Uterus (tissue), 4 donors: ENCODE data around the gene ZNF467. TPM values are rescaled to one million over a fixed set of nuclear protein-coding genes. Genes with fewer than 3 reads are reported as not detected.

ENCODE experiments used
- DNase-seq, 2 donors: peaks; one replicate each; pipeline ENCODE4 v3.0.0-alpha.2; 2019 to 2020
- H3K27ac ChIP-seq, 2 donors: fragments of 200-600 bp; sonication (generic); 1 replicate in 1 of 2; 2 replicates in 1 of 2; pipeline ENCODE4 v1.5.1; 2016 to 2018
- H3K27me3 ChIP-seq, 2 donors: fragments of 200-600 bp; sonication (generic); one replicate each; pipeline ENCODE4 v1.5.1; 2018 to 2019; ENCODE audit warnings: control low read depth in 1 of 2
- H3K36me3 ChIP-seq, 2 donors: fragments of 200-600 bp; sonication (generic); one replicate each; pipeline ENCODE4 v1.5.1; 2019; ENCODE audit warnings: control low read depth in 1 of 2
- H3K4me1 ChIP-seq, 2 donors: fragments of 200-600 bp; sonication (generic); one replicate each; pipeline ENCODE4 v1.5.1; 2018 to 2019; ENCODE audit warnings: control low read depth in 1 of 2
- H3K4me3 ChIP-seq, 2 donors: fragments of 200-600 bp; sonication (generic); 1 replicate in 1 of 2; 2 replicates in 1 of 2; pipeline ENCODE4 v1.5.1; 2018 to 2019; ENCODE audit warnings: mild to moderate bottlenecking in 1 of 2
- H3K9me3 ChIP-seq, 2 donors: fragments of 200-600 bp; sonication (generic); one replicate each; pipeline ENCODE4 v1.5.1; 2019; ENCODE audit warnings: control low read depth in 1 of 2
- POLR2A ChIP-seq, 2 donors: fragments of 450-650 bp; IDR thresholded peaks; one replicate each; pipeline ENCODE4 v1.6.1; 2016; ENCODE audit warnings: antibody characterized with exemption in 2 of 2, mild to moderate bottlenecking in 1 of 2, moderate library complexity in 1 of 2
- intact Hi-C: fragments of 100-400 bp; cut with DNase I; formaldehyde crosslinking; loops from one replicate; pipeline ENCODE4 v1.15.1; 2023; ENCODE audit warnings: low total_unique reads
- total RNA-seq, 4 donors: library from RNA; depleted of rRNA in 3 of 4; stranded (reverse); fragments of >200 nt in 3 of 4; gene quantifications; one replicate each; pipeline versions ENCODE4 v1.1.0 to v1.2.4, GENCODE V29; 2014 to 2023
- TF ChIP-seq, protein P1 (sequence below), 4 experiments: fragments of 200-600 bp in 2 of 4; fragments of 450-650 bp in 2 of 4; sonication (generic) in 2 of 4; IDR thresholded peaks; one replicate each; pipeline ENCODE4 v1.5.1; 2016 to 2019; ENCODE audit warnings: antibody characterized with exemption in 4 of 4, mild to moderate bottlenecking in 2 of 4, moderate library complexity in 1 of 4
- donor health status: DM: yes; HTN: yes; CAD: no.

Gene ZNF467, protein sequence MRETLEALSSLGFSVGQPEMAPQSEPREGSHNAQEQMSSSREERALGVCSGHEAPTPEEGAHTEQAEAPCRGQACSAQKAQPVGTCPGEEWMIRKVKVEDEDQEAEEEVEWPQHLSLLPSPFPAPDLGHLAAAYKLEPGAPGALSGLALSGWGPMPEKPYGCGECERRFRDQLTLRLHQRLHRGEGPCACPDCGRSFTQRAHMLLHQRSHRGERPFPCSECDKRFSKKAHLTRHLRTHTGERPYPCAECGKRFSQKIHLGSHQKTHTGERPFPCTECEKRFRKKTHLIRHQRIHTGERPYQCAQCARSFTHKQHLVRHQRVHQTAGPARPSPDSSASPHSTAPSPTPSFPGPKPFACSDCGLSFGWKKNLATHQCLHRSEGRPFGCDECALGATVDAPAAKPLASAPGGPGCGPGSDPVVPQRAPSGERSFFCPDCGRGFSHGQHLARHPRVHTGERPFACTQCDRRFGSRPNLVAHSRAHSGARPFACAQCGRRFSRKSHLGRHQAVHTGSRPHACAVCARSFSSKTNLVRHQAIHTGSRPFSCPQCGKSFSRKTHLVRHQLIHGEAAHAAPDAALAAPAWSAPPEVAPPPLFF
- total RNA-seq, result 10 to 100 TPM in 3 of 4 donors, 1 to 10 TPM in 1; 5.2 to 23.6 (median 14.3) TPM

DNA sequence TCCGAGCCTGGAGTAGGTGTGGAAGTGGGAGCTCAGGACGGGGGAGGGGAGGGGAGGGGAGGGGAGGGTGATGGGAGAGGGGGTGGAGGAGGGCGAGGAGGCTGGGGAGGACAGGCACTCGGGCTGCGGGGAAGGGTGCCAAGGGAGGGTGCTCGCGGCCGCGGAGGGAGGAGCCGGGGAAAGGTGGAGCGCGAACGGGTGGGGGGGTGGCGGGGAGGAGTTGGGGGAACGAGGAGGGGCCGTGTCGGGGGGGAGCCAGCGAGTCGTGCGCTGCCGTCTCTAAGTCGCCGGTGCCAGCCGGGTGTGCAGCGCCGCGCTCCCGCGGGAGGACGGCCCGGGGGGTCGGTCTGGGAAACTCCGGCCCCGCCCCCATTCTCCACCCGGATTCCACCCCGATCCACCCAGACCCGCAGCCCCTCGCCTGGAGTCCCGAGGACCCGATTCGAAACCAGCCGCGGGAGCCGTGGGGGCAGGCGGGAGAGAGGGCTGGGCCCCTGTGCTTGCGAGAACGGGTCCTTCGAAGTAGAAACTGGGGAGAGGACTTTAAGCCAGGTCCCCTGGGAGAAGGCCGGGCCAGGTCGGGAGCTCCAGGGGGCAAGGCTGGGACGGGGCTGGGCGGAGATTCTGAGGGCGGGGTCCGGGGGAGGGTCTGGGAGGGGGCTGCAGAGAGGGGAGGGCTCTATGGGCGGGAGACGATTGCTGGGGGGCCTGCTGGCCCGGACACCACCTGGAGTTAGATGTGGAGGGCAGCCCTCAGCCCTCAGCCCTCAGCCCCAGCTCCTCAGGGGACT, at the start of gene ZNF467:
TSS of gene ZNF467 (minus strand) at position 143 of the 791 bp plus-strand sequence. CDS start 2,556 bp downstream, outside the sequence.
- intact Hi-C loops, result loop anchor here (5.0 to 10.0 kb wide), 2 partner anchors 61 kb away; partner anchors contain the start of gene ZNF862
- no peaks in the 10 kb centered on the region for H3K9me3 ChIP-seq
- H3K4me3 ChIP-seq, result peak within 1 kb of the TSS; percentile 48 to 78
- no peaks in the 10 kb centered on the region for H3K36me3 ChIP-seq
- peak within 1 kb of the TSS; percentile 73 to 81 for H3K27ac ChIP-seq
- DNase-seq, result peak; percentile 77 to 85
- no peak for TF ChIP-seq POLR2A (IDR thresholded peaks at IDR 0.05)
- TF ChIP-seq, protein P1, sequence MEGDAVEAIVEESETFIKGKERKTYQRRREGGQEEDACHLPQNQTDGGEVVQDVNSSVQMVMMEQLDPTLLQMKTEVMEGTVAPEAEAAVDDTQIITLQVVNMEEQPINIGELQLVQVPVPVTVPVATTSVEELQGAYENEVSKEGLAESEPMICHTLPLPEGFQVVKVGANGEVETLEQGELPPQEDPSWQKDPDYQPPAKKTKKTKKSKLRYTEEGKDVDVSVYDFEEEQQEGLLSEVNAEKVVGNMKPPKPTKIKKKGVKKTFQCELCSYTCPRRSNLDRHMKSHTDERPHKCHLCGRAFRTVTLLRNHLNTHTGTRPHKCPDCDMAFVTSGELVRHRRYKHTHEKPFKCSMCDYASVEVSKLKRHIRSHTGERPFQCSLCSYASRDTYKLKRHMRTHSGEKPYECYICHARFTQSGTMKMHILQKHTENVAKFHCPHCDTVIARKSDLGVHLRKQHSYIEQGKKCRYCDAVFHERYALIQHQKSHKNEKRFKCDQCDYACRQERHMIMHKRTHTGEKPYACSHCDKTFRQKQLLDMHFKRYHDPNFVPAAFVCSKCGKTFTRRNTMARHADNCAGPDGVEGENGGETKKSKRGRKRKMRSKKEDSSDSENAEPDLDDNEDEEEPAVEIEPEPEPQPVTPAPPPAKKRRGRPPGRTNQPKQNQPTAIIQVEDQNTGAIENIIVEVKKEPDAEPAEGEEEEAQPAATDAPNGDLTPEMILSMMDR (IDR thresholded peaks at IDR 0.05), result no peak
- H3K4me1 ChIP-seq, result no peaks in the 10 kb centered on the region
- no peaks in the 10 kb centered on the region for H3K27me3 ChIP-seq

DNA sequence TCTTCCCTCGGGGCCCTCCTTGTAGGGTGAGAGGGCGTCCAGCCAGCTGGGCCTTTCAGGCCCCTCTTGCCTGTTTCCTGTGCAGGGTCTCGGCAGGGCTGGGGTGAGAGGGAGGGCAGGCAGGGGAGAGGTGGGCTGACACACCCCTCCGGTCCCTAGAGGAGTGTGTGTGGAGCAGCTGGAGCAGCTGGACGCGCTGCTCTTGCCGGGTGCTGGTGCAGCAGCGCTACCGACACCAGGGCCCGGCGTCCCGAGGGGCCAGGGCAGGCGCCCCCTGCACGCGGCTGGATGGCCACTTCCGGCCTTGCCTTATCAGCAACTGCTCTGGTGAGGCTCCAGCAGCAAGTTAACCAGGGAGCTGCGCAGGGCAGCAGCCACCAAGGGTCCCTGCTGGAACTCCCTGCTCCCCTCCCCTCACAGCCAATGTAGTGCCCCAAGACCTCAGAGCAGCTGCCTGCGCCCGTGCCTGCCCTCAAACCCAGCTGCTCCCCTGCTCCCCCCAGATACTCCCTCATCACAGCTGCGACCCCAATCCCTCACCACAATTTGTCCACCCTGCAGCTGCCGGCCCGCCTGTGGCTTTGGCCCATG, 49.1 kb upstream of the ZNF467 start:
- intact Hi-C loops, result no loop called here
- H3K36me3 ChIP-seq, result no peaks in the 10 kb centered on the region
- no peaks in the 10 kb centered on the region for H3K27me3 ChIP-seq
- H3K9me3 ChIP-seq, result no peaks in the 10 kb centered on the region
- DNase-seq, result no peak
- TF ChIP-seq POLR2A (IDR thresholded peaks at IDR 0.05), result no peak
- TF ChIP-seq, protein P1 (IDR thresholded peaks at IDR 0.05), result no peak
- no peak overlapping the region for H3K27ac ChIP-seq
- no peaks in the 10 kb centered on the region for H3K4me1 ChIP-seq
- H3K4me3 ChIP-seq, result no peak overlapping the region

GRCh38 chr7:149821191-149822148, 48.1 kb upstream of the ZNF467 start:
- no peaks in the 10 kb centered on the region for H3K36me3 ChIP-seq
- H3K27ac ChIP-seq, result no peak overlapping the region
- H3K4me1 ChIP-seq, result no peaks in the 10 kb centered on the region
- H3K27me3 ChIP-seq, result no peaks in the 10 kb centered on the region
- intact Hi-C loops, result no loop called here
- no peak for DNase-seq
- H3K9me3 ChIP-seq, result no peaks in the 10 kb centered on the region
- H3K4me3 ChIP-seq, result no peak overlapping the region
- TF ChIP-seq, protein P1 (IDR thresholded peaks at IDR 0.05), result no peak
- no peak for TF ChIP-seq POLR2A (IDR thresholded peaks at IDR 0.05)

- no peak for DNase-seq
Observed at GRCh38 chr7:149820622-149821190, 47.3 kb upstream of the ZNF467 start.

More at GRCh38 chr7:149820622-149821190, 47.3 kb upstream of the ZNF467 start:
- H3K4me3 ChIP-seq, result no peak overlapping the region
- H3K4me1 ChIP-seq, result no peaks in the 10 kb centered on the region
- H3K36me3 ChIP-seq, result no peaks in the 10 kb centered on the region
- H3K27me3 ChIP-seq, result no peaks in the 10 kb centered on the region
- TF ChIP-seq POLR2A (IDR thresholded peaks at IDR 0.05), result no peak
- TF ChIP-seq, protein P1 (IDR thresholded peaks at IDR 0.05), result no peak
- intact Hi-C loops, result no loop called here
- no peaks in the 10 kb centered on the region for H3K9me3 ChIP-seq
- H3K27ac ChIP-seq, result no peak overlapping the region
